Dendritic cell treated with granulocyte-macrophage colony-stimulating factor and Interleukin-4, amounts not matched to agents 40 ng/mL and 50 ng/mL, for 4 days (primary cell): ENCODE measurements around the gene TCP10L.
"Not testable (repeated sequence)": the region's sequence is repeated elsewhere in the genome, so short reads cannot be mapped to it uniquely, and the experiment has no call there.

ENCODE experiments used
- H3K27ac Mint-ChIP-seq: one replicate; pipeline ENCODE4 v1.8.0; 2022; ENCODE audit warnings: mild to moderate bottlenecking, mixed read lengths
- H3K27me3 Mint-ChIP-seq: one replicate; pipeline ENCODE4 v1.8.0; 2022; ENCODE audit warnings: mild to moderate bottlenecking, mixed read lengths
- H3K36me3 Mint-ChIP-seq: one replicate; pipeline ENCODE4 v1.8.0; 2022; ENCODE audit warnings: low read depth, mixed read lengths
- H3K4me1 Mint-ChIP-seq: one replicate; pipeline ENCODE4 v1.8.0; 2022; ENCODE audit warnings: low read depth, mixed read lengths
- H3K4me3 Mint-ChIP-seq: one replicate; pipeline ENCODE4 v1.8.0; 2022; ENCODE audit warnings: mild to moderate bottlenecking, moderate library complexity, mixed read lengths
- H3K9me3 Mint-ChIP-seq: one replicate; pipeline ENCODE4 v1.8.0; 2022; ENCODE audit warnings: mixed read lengths
- intact Hi-C: fragments of 100-400 bp; cut with micrococcal nuclease; formaldehyde crosslinking; loops from one replicate; pipeline ENCODE4 v1.15.0; 2022

TCP10L gene

GRCh38 chr21:32558106-32558505 is 27.2 kb downstream of the TCP10L start:
- no peaks in the 10 kb centered on the region for H3K27me3 Mint-ChIP-seq
- H3K4me3 Mint-ChIP-seq = no peak overlapping the region
- no peaks in the 10 kb centered on the region for H3K4me1 Mint-ChIP-seq
- no peak overlapping the region for H3K27ac Mint-ChIP-seq
- intact Hi-C loops = no loop called here
- no peaks in the 10 kb centered on the region for H3K9me3 Mint-ChIP-seq
- H3K36me3 Mint-ChIP-seq = no peaks in the 10 kb centered on the region

- Mint-ChIP-seq H3K4me1 (no peaks in the 10 kb centered on the region), H3K36me3 (no peaks in the 10 kb centered on the region), H3K4me3 (no peak overlapping the region), H3K9me3 (no peaks in the 10 kb centered on the region), H3K27me3 (no peaks in the 10 kb centered on the region), H3K27ac (no peak overlapping the region)
- intact Hi-C loops = no loop called here
Measured at GRCh38 chr21:32554832-32555638, 30.3 kb downstream of the TCP10L start.

- intact Hi-C loops = no loop called here
- Mint-ChIP-seq H3K36me3 (no peaks in the 10 kb centered on the region), H3K27me3 (no peaks in the 10 kb centered on the region), H3K9me3 (no peaks in the 10 kb centered on the region), H3K4me1 (no peaks in the 10 kb centered on the region), H3K4me3 (no peak overlapping the region), H3K27ac (no peak overlapping the region)
Measured at GRCh38 chr21:32549886-32550285, 35.4 kb downstream of the TCP10L start.

- Mint-ChIP-seq H3K4me1 (no peaks in the 10 kb centered on the region), H3K36me3 (no peaks in the 10 kb centered on the region), H3K9me3 (no peaks in the 10 kb centered on the region), H3K27ac (no peak overlapping the region), H3K27me3 (no peaks in the 10 kb centered on the region), H3K4me3 (no peak overlapping the region)
- intact Hi-C loops = no loop called here
Measured at GRCh38 chr21:32549440-32549839, 35.9 kb downstream of the TCP10L start.

DNA sequence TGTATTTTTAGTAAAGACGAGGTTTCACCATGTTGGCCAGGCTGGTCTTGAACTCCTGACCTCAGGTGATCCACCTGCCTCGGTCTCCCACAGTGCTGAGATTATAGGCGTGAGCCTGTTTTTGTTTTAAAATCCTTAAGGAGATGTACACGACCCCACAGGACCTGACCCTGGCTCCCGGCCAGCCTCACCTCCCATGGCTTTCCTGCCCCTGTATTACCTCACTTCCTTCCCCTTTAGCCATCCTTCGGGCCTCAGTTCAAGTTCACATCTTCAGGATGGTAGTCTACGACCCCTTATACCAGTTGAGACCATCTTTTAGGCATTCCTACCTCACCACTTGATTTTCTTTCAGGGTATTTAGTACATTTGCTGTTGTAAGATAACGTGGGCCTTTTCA is 36.3 kb downstream of the TCP10L start:
- no peaks in the 10 kb centered on the region for H3K4me1 Mint-ChIP-seq
- H3K27me3 Mint-ChIP-seq = no peaks in the 10 kb centered on the region
- H3K4me3 Mint-ChIP-seq = no peak overlapping the region
- no peak overlapping the region for H3K27ac Mint-ChIP-seq
- no peaks in the 10 kb centered on the region for H3K9me3 Mint-ChIP-seq
- intact Hi-C loops = no loop called here
- no peaks in the 10 kb centered on the region for H3K36me3 Mint-ChIP-seq

- H3K4me3 Mint-ChIP-seq = no peak overlapping the region
- H3K27ac Mint-ChIP-seq = no peak overlapping the region
- intact Hi-C loops = no loop called here
- no peaks in the 10 kb centered on the region for H3K27me3 Mint-ChIP-seq
- H3K4me1 Mint-ChIP-seq = no peaks in the 10 kb centered on the region
- no peaks in the 10 kb centered on the region for H3K9me3 Mint-ChIP-seq
- no peaks in the 10 kb centered on the region for H3K36me3 Mint-ChIP-seq
Measured at GRCh38 chr21:32547018-32547417, 38.3 kb downstream of the TCP10L start.

GRCh38 chr21:32545948-32546441 is 39.3 kb downstream of the TCP10L start:
- no peaks in the 10 kb centered on the region for H3K4me1 Mint-ChIP-seq

DNA sequence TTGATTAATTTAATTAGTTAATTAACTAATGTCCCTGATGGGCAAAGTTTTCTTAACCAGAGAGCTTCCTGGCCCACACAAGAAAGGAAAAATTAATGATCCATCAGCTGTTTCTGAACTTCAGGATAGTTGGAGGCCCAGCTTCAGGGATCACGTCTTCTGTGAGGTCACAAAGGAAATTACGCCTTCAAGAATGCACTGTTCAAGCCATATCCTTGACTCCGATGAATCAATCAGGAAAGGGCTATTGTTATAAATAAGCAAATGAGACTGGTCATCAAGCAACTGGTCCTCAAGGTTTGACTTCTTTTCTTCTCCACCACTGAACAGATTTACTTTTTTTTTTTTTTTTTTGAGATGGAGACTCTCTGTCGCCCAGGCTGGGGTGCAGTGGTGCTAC is 40.6 kb downstream of the TCP10L start:
- Mint-ChIP-seq H3K27ac (no peak overlapping the region), H3K27me3 (no peaks in the 10 kb centered on the region), H3K4me3 (no peak overlapping the region), H3K4me1 (no peaks in the 10 kb centered on the region), H3K9me3 (no peaks in the 10 kb centered on the region), H3K36me3 (no peaks in the 10 kb centered on the region)
- intact Hi-C loops = no loop called here

More at GRCh38 chr21:32545948-32546441, 39.3 kb downstream of the TCP10L start:
- Mint-ChIP-seq H3K9me3 (no peaks in the 10 kb centered on the region), H3K27ac (no peak overlapping the region), H3K36me3 (no peaks in the 10 kb centered on the region), H3K4me3 (no peak overlapping the region), H3K27me3 (no peaks in the 10 kb centered on the region)
- intact Hi-C loops = no loop called here

GRCh38 chr21:32543975-32544374 is 41.3 kb downstream of the TCP10L start:
- no peaks in the 10 kb centered on the region for H3K36me3 Mint-ChIP-seq
- no peak overlapping the region for H3K27ac Mint-ChIP-seq
- no peaks in the 10 kb centered on the region for H3K4me1 Mint-ChIP-seq
- intact Hi-C loops = no loop called here
- no peaks in the 10 kb centered on the region for H3K9me3 Mint-ChIP-seq
- H3K27me3 Mint-ChIP-seq = no peaks in the 10 kb centered on the region
- H3K4me3 Mint-ChIP-seq = no peak overlapping the region

DNA sequence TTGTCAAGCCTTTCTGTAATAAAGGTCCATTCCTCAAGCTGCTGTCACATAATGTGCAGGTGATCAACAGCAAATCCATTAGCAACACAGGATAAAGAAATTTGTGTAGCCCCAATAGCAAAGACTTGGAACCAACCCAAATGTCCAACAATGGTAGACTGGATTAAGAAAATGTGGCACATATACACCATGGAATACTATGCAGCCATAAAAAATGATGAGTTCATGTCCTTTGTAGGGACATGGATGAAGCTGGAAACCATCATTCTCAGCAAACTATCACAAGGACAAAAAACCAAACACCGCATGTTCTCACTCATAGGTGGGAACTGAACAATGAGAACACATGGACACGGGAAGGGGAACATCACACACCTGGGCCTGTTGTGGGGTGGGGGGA is 42.3 kb downstream of the TCP10L start:
- H3K4me1 Mint-ChIP-seq, H3K36me3 Mint-ChIP-seq, H3K27me3 Mint-ChIP-seq, H3K9me3 Mint-ChIP-seq, H3K4me3 Mint-ChIP-seq, intact Hi-C loops, H3K27ac Mint-ChIP-seq: not testable (repeated sequence)

- Mint-ChIP-seq H3K4me3 (no peak overlapping the region), H3K27ac (no peak overlapping the region), H3K9me3 (no peaks in the 10 kb centered on the region), H3K36me3 (no peaks in the 10 kb centered on the region), H3K4me1 (peaks cover 6% of the 10 kb centered on the region), H3K27me3 (no peaks in the 10 kb centered on the region)
- intact Hi-C loops = no loop called here
Measured at GRCh38 chr21:32539378-32539777, 45.9 kb downstream of the TCP10L start.

- Mint-ChIP-seq H3K9me3 (no peaks in the 10 kb centered on the region), H3K4me1 (peaks cover 6% of the 10 kb centered on the region), H3K4me3 (no peak overlapping the region), H3K27ac (no peak overlapping the region), H3K36me3 (no peaks in the 10 kb centered on the region), H3K27me3 (no peaks in the 10 kb centered on the region)
- intact Hi-C loops = no loop called here
Measured at GRCh38 chr21:32538147-32538792, 47.1 kb downstream of the TCP10L start.

- Mint-ChIP-seq H3K27me3 (no peaks in the 10 kb centered on the region), H3K4me3 (no peak overlapping the region), H3K4me1 (peaks cover 6% of the 10 kb centered on the region), H3K36me3 (no peaks in the 10 kb centered on the region), H3K27ac (no peak overlapping the region), H3K9me3 (no peaks in the 10 kb centered on the region)
- intact Hi-C loops = no loop called here
Measured at GRCh38 chr21:32537569-32537881, 47.8 kb downstream of the TCP10L start.

- intact Hi-C loops = no loop called here
- Mint-ChIP-seq H3K9me3 (no peaks in the 10 kb centered on the region), H3K36me3 (no peaks in the 10 kb centered on the region)
Measured at GRCh38 chr21:32535612-32536011, 49.7 kb downstream of the TCP10L start.

GRCh38 chr21:32534113-32534512 is 51.2 kb downstream of the TCP10L start:
- Mint-ChIP-seq H3K4me3 (no peak overlapping the region), H3K4me1 (peaks cover 6% of the 10 kb centered on the region), H3K27me3 (no peaks in the 10 kb centered on the region), H3K27ac (no peak overlapping the region), H3K9me3 (no peaks in the 10 kb centered on the region), H3K36me3 (no peaks in the 10 kb centered on the region)
- intact Hi-C loops = no loop called here

More at GRCh38 chr21:32535612-32536011, 49.7 kb downstream of the TCP10L start:
- H3K4me1 Mint-ChIP-seq = peaks cover 6% of the 10 kb centered on the region
- no peaks in the 10 kb centered on the region for H3K27me3 Mint-ChIP-seq
- no peak overlapping the region for H3K27ac Mint-ChIP-seq
- no peak overlapping the region for H3K4me3 Mint-ChIP-seq
